ENCODE measurements around the gene MAPK1.
"Not testable (repeated sequence)": the region's sequence is repeated elsewhere in the genome, so short reads cannot be mapped to it uniquely, and the experiment has no call there.

MAPK1 gene

DNA sequence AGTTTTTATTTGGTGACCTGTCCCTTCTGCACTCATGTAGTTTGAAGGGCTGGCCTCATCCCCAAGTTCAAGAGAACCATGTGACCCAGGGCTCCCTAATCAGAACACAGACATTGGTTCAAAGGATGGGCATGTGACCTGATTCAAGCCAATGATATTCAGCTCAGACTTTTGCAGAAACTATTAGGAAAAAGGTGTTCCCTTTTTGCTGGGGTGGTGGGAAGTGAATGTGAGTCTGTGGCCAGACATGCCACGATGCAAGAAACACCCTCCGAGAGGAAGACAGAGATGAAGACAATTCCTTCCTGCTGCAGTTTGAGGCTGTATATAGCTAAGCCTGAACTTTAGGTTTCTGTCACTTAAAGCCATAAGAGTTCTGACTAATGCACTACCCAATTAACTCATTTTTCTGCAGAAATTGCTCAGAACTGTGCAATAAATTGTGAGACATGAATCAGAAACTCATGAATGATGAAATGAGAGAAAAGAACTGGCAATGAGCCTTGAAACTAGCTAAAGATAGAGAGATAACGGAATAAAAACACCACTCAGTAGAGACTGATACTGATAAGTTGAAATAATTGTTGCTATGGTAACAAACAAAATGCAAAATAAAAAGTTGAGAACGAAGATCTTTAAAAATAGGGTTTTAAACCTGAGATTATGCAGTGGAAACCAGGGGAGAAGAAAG is 9.2 kb upstream of the MAPK1 start:
- DNase-seq = no peak
- Histone ChIP-seq H3F3A (ENCODE audit: insufficient read depth, low read length) (no peaks in the 10 kb centered on the region), H3K4me2 (ENCODE audit: low read depth, low read length) (no peak overlapping the region), H3K9me2 (replicated peaks; ENCODE audit: insufficient read depth, low read length) (no peaks in the 10 kb centered on the region), H3K9me3 (replicated peaks; ENCODE audit: insufficient read depth, low read length) (no peaks in the 10 kb centered on the region), H3K27me3 (replicated peaks; ENCODE audit: insufficient read depth, low read length) (peaks cover 10% of the 10 kb centered on the region), H3K4me1 (ENCODE audit: low read length) (no peaks in the 10 kb centered on the region), H3K36me3 (replicated peaks; ENCODE audit: insufficient read depth, low read length) (no peaks in the 10 kb centered on the region), H3K79me2 (ENCODE audit: low read length) (no peaks in the 10 kb centered on the region), H3K4me3 (ENCODE audit: low read length) (no peak overlapping the region), H2AFZ (ENCODE audit: low read length) (no peak overlapping the region), H3K9ac (ENCODE audit: low read length) (no peak overlapping the region), H3K27ac (ENCODE audit: low read length) (no peak overlapping the region), H4K20me1 (ENCODE audit: insufficient read depth, low read length) (no peaks in the 10 kb centered on the region)
- TF ChIP-seq CTCF (IDR thresholded peaks at IDR 0.05; ENCODE audit: low read length) (no peak), EZH2 (optimal IDR thresholded peaks at IDR 0.05; ENCODE audit: low read depth, low read length) (no peak), EZH2phosphoT487 (IDR thresholded peaks at IDR 0.05; ENCODE audit: low read length) (no peak)

DNA sequence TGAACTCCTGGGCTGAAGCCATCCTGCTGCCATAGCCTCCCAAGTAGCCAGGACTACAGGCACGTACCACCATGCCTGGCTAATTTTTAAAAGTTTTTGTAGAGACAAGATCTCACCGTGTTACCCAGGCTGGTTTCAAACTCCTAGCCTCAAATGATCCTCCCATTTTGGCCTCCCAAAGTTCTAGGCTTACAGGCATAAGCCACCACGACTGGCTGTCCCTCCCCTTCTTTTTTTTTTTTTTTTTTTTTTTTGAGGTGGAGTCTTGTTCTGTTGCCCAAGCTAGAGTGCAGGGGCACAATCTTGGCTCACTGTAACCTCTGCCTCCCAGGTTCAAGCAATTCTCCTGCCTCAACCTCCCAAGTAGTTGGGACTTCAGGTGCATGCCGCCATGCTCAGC is 7.5 kb upstream of the MAPK1 start:
- not testable (repeated sequence) for H2AFZ ChIP-seq (ENCODE audit: low read length); H3K4me1 ChIP-seq (ENCODE audit: low read length); H3K9me3 ChIP-seq (replicated peaks; ENCODE audit: insufficient read depth, low read length); H3K9ac ChIP-seq (ENCODE audit: low read length); H3K36me3 ChIP-seq (replicated peaks; ENCODE audit: insufficient read depth, low read length); H3K4me3 ChIP-seq (ENCODE audit: low read length); H3F3A ChIP-seq (ENCODE audit: insufficient read depth, low read length); H4K20me1 ChIP-seq (ENCODE audit: insufficient read depth, low read length); DNase-seq; H3K4me2 ChIP-seq (ENCODE audit: low read depth, low read length); H3K27ac ChIP-seq (ENCODE audit: low read length); H3K9me2 ChIP-seq (replicated peaks; ENCODE audit: insufficient read depth, low read length); H3K79me2 ChIP-seq (ENCODE audit: low read length)
- H3K27me3 ChIP-seq (replicated peaks; ENCODE audit: insufficient read depth, low read length) = peaks cover 21% of the 10 kb centered on the region

DNA sequence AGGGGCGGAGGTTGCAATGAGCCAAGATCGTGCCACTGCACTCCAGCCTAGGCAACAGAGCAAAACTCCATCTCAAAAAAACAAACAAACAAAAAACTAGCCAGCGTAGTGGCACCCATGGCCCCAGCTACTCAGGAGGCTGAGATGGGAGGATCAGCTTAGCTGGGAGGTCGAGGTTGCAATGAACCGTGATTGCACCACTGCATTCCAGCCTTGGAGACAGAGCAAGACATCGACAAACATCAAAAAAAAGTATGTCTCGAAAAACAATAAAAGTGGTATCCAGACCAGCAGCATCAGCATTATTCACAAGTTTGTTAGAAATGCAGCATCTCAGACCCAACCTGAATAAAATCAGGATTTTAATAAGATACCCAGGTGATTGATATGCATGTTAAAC is 6.2 kb upstream of the MAPK1 start:
- H4K20me1 ChIP-seq (ENCODE audit: insufficient read depth, low read length) = no peaks in the 10 kb centered on the region
- no peak overlapping the region for H3K4me3 ChIP-seq (ENCODE audit: low read length)
- H3K79me2 ChIP-seq (ENCODE audit: low read length) = no peaks in the 10 kb centered on the region
- H2AFZ ChIP-seq (ENCODE audit: low read length) = no peak overlapping the region
- no peak for DNase-seq
- no peaks in the 10 kb centered on the region for H3F3A ChIP-seq (ENCODE audit: insufficient read depth, low read length)
- H3K9me3 ChIP-seq (replicated peaks; ENCODE audit: insufficient read depth, low read length) = no peaks in the 10 kb centered on the region
- H3K36me3 ChIP-seq (replicated peaks; ENCODE audit: insufficient read depth, low read length) = no peaks in the 10 kb centered on the region
- TF ChIP-seq CTCF (IDR thresholded peaks at IDR 0.05; ENCODE audit: low read length) = no peak
- no peak for TF ChIP-seq EZH2 (optimal IDR thresholded peaks at IDR 0.05; ENCODE audit: low read depth, low read length)
- TF ChIP-seq EZH2phosphoT487 (IDR thresholded peaks at IDR 0.05; ENCODE audit: low read length) = no peak
- no peak overlapping the region for H3K9ac ChIP-seq (ENCODE audit: low read length)
- H3K27ac ChIP-seq (ENCODE audit: low read length) = no peak overlapping the region
- H3K4me1 ChIP-seq (ENCODE audit: low read length) = 0 out of 2 replicates have a peak, but pooled peaks cover under 1% of the 10 kb centered on the region
- H3K27me3 ChIP-seq (replicated peaks; ENCODE audit: insufficient read depth, low read length) = peaks cover 30% of the 10 kb centered on the region
- H3K4me2 ChIP-seq (ENCODE audit: low read depth, low read length) = no peak overlapping the region
- H3K9me2 ChIP-seq (replicated peaks; ENCODE audit: insufficient read depth, low read length) = no peaks in the 10 kb centered on the region

GRCh38 chr22:21872741-21873140 is 5.3 kb upstream of the MAPK1 start:
- not testable (repeated sequence) for H3K9me2 ChIP-seq (replicated peaks; ENCODE audit: insufficient read depth, low read length); H3K79me2 ChIP-seq (ENCODE audit: low read length); H3K4me1 ChIP-seq (ENCODE audit: low read length); DNase-seq; H3K9ac ChIP-seq (ENCODE audit: low read length); H3K4me3 ChIP-seq (ENCODE audit: low read length); H3F3A ChIP-seq (ENCODE audit: insufficient read depth, low read length); H3K27ac ChIP-seq (ENCODE audit: low read length); H3K36me3 ChIP-seq (replicated peaks; ENCODE audit: insufficient read depth, low read length); H3K9me3 ChIP-seq (replicated peaks; ENCODE audit: insufficient read depth, low read length); H3K4me2 ChIP-seq (ENCODE audit: low read depth, low read length); H4K20me1 ChIP-seq (ENCODE audit: insufficient read depth, low read length); H2AFZ ChIP-seq (ENCODE audit: low read length)
- peaks cover 30% of the 10 kb centered on the region for H3K27me3 ChIP-seq (replicated peaks; ENCODE audit: insufficient read depth, low read length)

Data from MM.1S (cell line).